CD14-positive monocyte (primary cell): ENCODE data around the gene UNC93B1. TPM values are rescaled to one million over a fixed set of nuclear protein-coding genes. Genes with fewer than 3 reads are reported as not detected.

Experiments
- DNase-seq, 3 donors: peaks; one replicate each; pipeline ENCODE4 v3.0.0-alpha.2; 2011 to 2022
- H2AFZ ChIP-seq: 2 replicates; pipeline ENCODE4 v1.6.0; 2012; ENCODE audit warnings: mild to moderate bottlenecking, low read depth, low read length, inconsistent platforms; ENCODE audit not compliant: insufficient read depth, poor library complexity, severe bottlenecking
- H3K27ac ChIP-seq, 2 donors: 1 replicate in 1 of 2; 2 replicates in 1 of 2; pipeline ENCODE4 v1.5.1; 2012 to 2013; ENCODE audit warnings: low read length in 2 of 2, control low read depth in 1 of 2, inconsistent platforms in 1 of 2, low read depth in 1 of 2, mild to moderate bottlenecking in 1 of 2
- H3K27me3 ChIP-seq, 2 donors: one replicate each; pipeline versions ENCODE4 v1.6.0 to v1.6.1; 2011 to 2013; ENCODE audit warnings: low read length in 2 of 2; ENCODE audit not compliant: control insufficient read depth in 2 of 2, insufficient read depth in 2 of 2
- H3K36me3 ChIP-seq, 2 donors: replicated peaks in 1 of 2; 1 replicate in 1 of 2; 2 replicates in 1 of 2; pipeline versions ENCODE4 v1.5.1 to v1.6.1; 2012 to 2013; ENCODE audit warnings: low read length in 2 of 2, control low read depth in 1 of 2, inconsistent platforms in 1 of 2, mild to moderate bottlenecking in 1 of 2; ENCODE audit not compliant: insufficient read depth in 2 of 2, control insufficient read depth in 1 of 2
- H3K4me1 ChIP-seq, 2 donors: 1 replicate in 1 of 2; 2 replicates in 1 of 2; pipeline versions ENCODE4 v1.5.1 to v1.6.1; 2012 to 2013; ENCODE audit warnings: low read length in 2 of 2, control low read depth in 1 of 2, inconsistent platforms in 1 of 2, mild to moderate bottlenecking in 1 of 2, moderate library complexity in 1 of 2; ENCODE audit not compliant: insufficient read depth in 2 of 2, control insufficient read depth in 1 of 2
- H3K4me2 ChIP-seq: replicated peaks from 2 replicates; pipeline ENCODE3; 2012; ENCODE audit warnings: low read length, moderate library complexity, mild to moderate bottlenecking; ENCODE audit not compliant: poor library complexity, severe bottlenecking; ENCODE audit errors: extremely low read depth
- H3K4me3 ChIP-seq, 3 experiments: fragments of 200-600 bp in 1 of 3; sonication (generic) in 1 of 3; replicated peaks in 1 of 3; 1 replicate in 2 of 3; 2 replicates in 1 of 3; pipeline ENCODE4 v1.5.1; 2011 to 2013; ENCODE audit warnings: low read length in 3 of 3, mild to moderate bottlenecking in 3 of 3, control low read depth in 2 of 3, low read depth in 2 of 3, inconsistent platforms in 1 of 3, moderate library complexity in 1 of 3
- H3K79me2 ChIP-seq: 2 replicates; pipeline ENCODE4 v1.6.0; 2012; ENCODE audit warnings: mild to moderate bottlenecking, control low read depth, inconsistent platforms, low read length, moderate library complexity; ENCODE audit not compliant: insufficient read depth
- H3K9ac ChIP-seq: 2 replicates; pipeline ENCODE4 v1.6.0; 2017; ENCODE audit warnings: low read length, mild to moderate bottlenecking; ENCODE audit not compliant: insufficient read depth, poor library complexity, severe bottlenecking
- H3K9me3 ChIP-seq, 2 donors: replicated peaks in 1 of 2; 1 replicate in 1 of 2; 2 replicates in 1 of 2; pipeline versions ENCODE4 v1.5.1 to v1.6.1; 2012 to 2013; ENCODE audit warnings: low read length in 2 of 2, control low read depth in 1 of 2; ENCODE audit not compliant: control insufficient read depth in 1 of 2, insufficient read depth in 1 of 2
- H4K20me1 ChIP-seq: 2 replicates; pipeline ENCODE4 v1.6.0; 2012; ENCODE audit warnings: mild to moderate bottlenecking, low read length, control low read depth, moderate library complexity; ENCODE audit not compliant: insufficient read depth
- H3K27ac Mint-ChIP-seq, 7 donors: one replicate each; pipeline ENCODE4 v1.8.0; 2020; ENCODE audit warnings: mild to moderate bottlenecking in 7 of 7, mixed read lengths in 7 of 7, moderate library complexity in 6 of 7, inconsistent platforms in 2 of 7
- H3K27me3 Mint-ChIP-seq, 3 donors: one replicate each; pipeline ENCODE4 v1.8.0; 2021 to 2022; ENCODE audit warnings: low read depth in 3 of 3, mild to moderate bottlenecking in 3 of 3, mixed read lengths in 3 of 3, moderate library complexity in 3 of 3, inconsistent platforms in 1 of 3
- H3K36me3 Mint-ChIP-seq, 2 donors: one replicate each; pipeline ENCODE4 v1.8.0; 2020; ENCODE audit warnings: mixed read lengths in 2 of 2, inconsistent platforms in 1 of 2, mild to moderate bottlenecking in 1 of 2
- H3K4me1 Mint-ChIP-seq: one replicate; pipeline ENCODE4 v1.8.0; 2020; ENCODE audit warnings: mild to moderate bottlenecking, mixed read lengths
- H3K4me3 Mint-ChIP-seq, 2 donors: one replicate each; pipeline ENCODE4 v1.8.0; 2020; ENCODE audit warnings: mild to moderate bottlenecking in 2 of 2, mixed read lengths in 2 of 2, moderate library complexity in 1 of 2
- H3K9me3 Mint-ChIP-seq, 7 donors: one replicate each; pipeline ENCODE4 v1.8.0; 2020 to 2022; ENCODE audit warnings: mixed read lengths in 7 of 7, mild to moderate bottlenecking in 6 of 7, moderate library complexity in 6 of 7, inconsistent platforms in 2 of 7
- WGBS: methylation state at CpG from one replicate; pipeline ENCODE4 v1.1.5; 2013; ENCODE audit warnings: missing lambda C conversion rate; ENCODE audit not compliant: insufficient coverage; 5-methylcytosine and 5-hydroxymethylcytosine counted together
- intact Hi-C, 2 donors: fragments of 100-400 bp; cut with micrococcal nuclease; formaldehyde crosslinking; loops; one replicate each; pipeline versions ENCODE4 v1.15.0 to v1.15.1; 2023
- polyA plus RNA-seq, 3 donors: library from polyadenylated mRNA; depleted of rRNA in 1 of 3; unstranded in 2 of 3; stranded (reverse) in 1 of 3; fragments of 300-500 nt in 2 of 3; fragments of >200 nt in 1 of 3; fragmentation: Illumina TruSeq in 2 of 3; gene quantifications; 1 replicate in 2 of 3; 2 replicates in 1 of 3; pipeline ENCODE4 v1.2.3, GENCODE V29; 2012 to 2021
- TF ChIP-seq, protein P1 (sequence below): fragments of 200-600 bp; IDR thresholded peaks from one replicate; pipeline ENCODE4 v1.8.0; 2022; ENCODE audit warnings: antibody characterized with exemption, mild to moderate bottlenecking

The UNC93B1 gene
- polyA plus RNA-seq, 3 donors: 185 to 301 (median 220) TPM

DNA sequence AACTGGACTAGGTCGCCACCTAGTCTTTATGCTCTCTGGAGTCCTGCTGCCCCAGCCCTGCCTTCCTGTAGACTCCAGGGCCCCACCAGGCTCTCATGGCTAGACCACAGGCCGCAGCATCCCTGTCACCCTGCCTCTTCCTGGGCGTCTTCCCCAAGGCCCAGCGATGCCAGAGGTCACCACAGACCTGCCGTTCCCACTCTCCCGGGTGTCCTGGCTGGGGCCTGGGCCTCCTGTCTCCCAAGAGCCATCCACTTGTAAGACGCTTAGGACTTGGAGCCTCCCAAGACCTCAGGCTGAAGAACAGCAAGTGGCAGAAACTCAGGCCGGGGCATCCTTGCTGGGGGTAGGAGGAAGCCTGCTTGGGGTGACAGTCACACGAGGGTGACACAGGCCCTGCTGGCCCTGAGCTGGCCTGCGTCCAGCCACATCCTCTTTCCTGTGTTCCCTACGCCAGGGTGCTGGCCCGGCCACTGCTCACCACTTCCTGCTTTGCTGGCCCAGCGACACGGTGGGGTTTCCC, 32.9 kb upstream of the UNC93B1 start:
- peaks cover 64% of the 10 kb centered on the region for H3K79me2 ChIP-seq
- DNase-seq: peak; percentile 95 to 98 (median 96)
- H3K4me1 ChIP-seq: peaks cover 50 to 69% of the 10 kb centered on the region in 2 donors

DNA sequence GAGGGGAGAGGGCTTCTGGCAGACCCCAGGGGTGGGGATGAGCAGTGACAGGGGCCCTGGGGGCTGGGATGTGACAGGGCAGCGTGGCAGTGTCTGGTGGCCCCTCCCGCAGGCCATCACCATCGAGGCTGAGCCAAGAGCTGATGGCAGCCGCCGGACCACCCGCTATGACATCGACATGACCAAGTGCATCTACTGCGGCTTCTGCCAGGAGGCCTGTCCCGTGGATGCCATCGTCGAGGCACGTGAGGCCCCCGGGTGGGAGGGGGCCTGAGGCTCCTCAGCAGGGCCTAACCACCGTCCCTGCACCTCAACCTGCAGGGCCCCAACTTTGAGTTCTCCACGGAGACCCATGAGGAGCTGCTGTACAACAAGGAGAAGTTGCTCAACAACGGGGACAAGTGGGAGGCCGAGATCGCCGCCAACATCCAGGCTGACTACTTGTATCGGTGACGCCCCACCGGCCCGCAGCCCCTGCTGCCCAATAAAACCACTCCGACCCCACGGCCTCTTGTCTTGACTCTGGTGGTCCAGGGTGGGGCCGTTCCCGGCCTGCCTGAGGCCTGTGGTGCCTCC, 32.3 kb upstream of the UNC93B1 start:
- Mint-ChIP-seq H3K9me3 (no peaks in the 10 kb centered on the region), H3K4me1 (peaks cover 41% of the 10 kb centered on the region), H3K27me3 (peaks cover 0 to 3% (median 0%) of the 10 kb centered on the region in 3 donors), H3K27ac (peak overlapping the region; percentile 98 to 100 (median 99)), H3K4me3 (peak overlapping the region; percentile 68 to 84), H3K36me3 (peaks cover 9 to 28% of the 10 kb centered on the region in 2 donors)
- peaks cover 21% of the 10 kb centered on the region for H4K20me1 ChIP-seq
- H3K27ac ChIP-seq: peak overlapping the region; percentile 98 to 99
- no peaks in the 10 kb centered on the region for H3K27me3 ChIP-seq
- peaks cover 50 to 69% of the 10 kb centered on the region in 2 donors for H3K4me1 ChIP-seq
- intact Hi-C loops: loop anchor here in 1 of 2 donors (2.0 to 5.0 kb wide), 4 partner anchors 25 to 236 kb away; partner anchors contain the start of genes ALDH3B1, C11orf24, CHKA and UNC93B1
- peak overlapping the region; percentile 82 for H3K9ac ChIP-seq
- H3K9me3 ChIP-seq: no peaks in the 10 kb centered on the region
- peak overlapping the region in 1 of 3 experiments; percentile 47 for H3K4me3 ChIP-seq
- peaks cover 64% of the 10 kb centered on the region for H3K79me2 ChIP-seq
- WGBS: 37% methylated on average over 25 of the region's 27 CpGs
- H3K36me3 ChIP-seq: peaks cover 15 to 21% of the 10 kb centered on the region in 2 donors
- TF ChIP-seq, protein P1, sequence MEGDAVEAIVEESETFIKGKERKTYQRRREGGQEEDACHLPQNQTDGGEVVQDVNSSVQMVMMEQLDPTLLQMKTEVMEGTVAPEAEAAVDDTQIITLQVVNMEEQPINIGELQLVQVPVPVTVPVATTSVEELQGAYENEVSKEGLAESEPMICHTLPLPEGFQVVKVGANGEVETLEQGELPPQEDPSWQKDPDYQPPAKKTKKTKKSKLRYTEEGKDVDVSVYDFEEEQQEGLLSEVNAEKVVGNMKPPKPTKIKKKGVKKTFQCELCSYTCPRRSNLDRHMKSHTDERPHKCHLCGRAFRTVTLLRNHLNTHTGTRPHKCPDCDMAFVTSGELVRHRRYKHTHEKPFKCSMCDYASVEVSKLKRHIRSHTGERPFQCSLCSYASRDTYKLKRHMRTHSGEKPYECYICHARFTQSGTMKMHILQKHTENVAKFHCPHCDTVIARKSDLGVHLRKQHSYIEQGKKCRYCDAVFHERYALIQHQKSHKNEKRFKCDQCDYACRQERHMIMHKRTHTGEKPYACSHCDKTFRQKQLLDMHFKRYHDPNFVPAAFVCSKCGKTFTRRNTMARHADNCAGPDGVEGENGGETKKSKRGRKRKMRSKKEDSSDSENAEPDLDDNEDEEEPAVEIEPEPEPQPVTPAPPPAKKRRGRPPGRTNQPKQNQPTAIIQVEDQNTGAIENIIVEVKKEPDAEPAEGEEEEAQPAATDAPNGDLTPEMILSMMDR: no peak
- H3K4me2 ChIP-seq: peak overlapping the region; percentile 97
- H2AFZ ChIP-seq: peak overlapping the region; percentile 71
- peak; percentile 71 to 76 (median 71) for DNase-seq

More for the DNA sequence above, 32.9 kb upstream of the UNC93B1 start:
- peak overlapping the region; percentile 98 to 100 (median 99) for H3K27ac Mint-ChIP-seq
- TF ChIP-seq, protein P1: no peak
- Histone ChIP-seq H3K27ac (peak overlapping the region; percentile 98 to 99), H3K4me2 (peak overlapping the region; percentile 97), H3K27me3 (no peaks in the 10 kb centered on the region), H3K36me3 (peaks cover 21 to 26% of the 10 kb centered on the region in 2 donors), H3K9me3 (no peaks in the 10 kb centered on the region), H3K9ac (peak overlapping the region; percentile 82), H2AFZ (peak overlapping the region; percentile 71), H3K4me3 (peak overlapping the region in 1 of 3 experiments; percentile 96), H4K20me1 (peaks cover 26% of the 10 kb centered on the region)
- intact Hi-C loops: loop anchor here in 1 of 2 donors (2.0 to 5.0 kb wide), 4 partner anchors 26 to 236 kb away; partner anchors contain the start of genes ALDH3B1, C11orf24, CHKA and UNC93B1
- peaks cover 39% of the 10 kb centered on the region for H3K4me1 Mint-ChIP-seq
- H3K27me3 Mint-ChIP-seq: peaks cover 0 to 3% (median 0%) of the 10 kb centered on the region in 3 donors
- H3K9me3 Mint-ChIP-seq: no peaks in the 10 kb centered on the region
- H3K36me3 Mint-ChIP-seq: peaks cover 11 to 32% of the 10 kb centered on the region in 2 donors
- peak overlapping the region; percentile 68 to 84 for H3K4me3 Mint-ChIP-seq
- 0% methylated on average over 13 of the region's 14 CpGs for WGBS
